Measurements from ENCODE around the gene MIOX.

The MIOX gene

GRCh38 chr22:50474710-50475651 is 11.7 kb upstream of the MIOX start, which contains the start of gene SBF1:
Gene SBF1 (minus strand): TSS chr22:50475035. CDS start chr22:50474840, 195 bp downstream.
- peak; percentile 48 to 88 for DNase-seq

GRCh38 chr22:50475652-50476002 is 11.0 kb upstream of the MIOX start:
- no peak for DNase-seq

GRCh38 chr22:50476868-50477267 is 9.8 kb upstream of the MIOX start:
- DNase-seq: no peak

GRCh38 chr22:50477923-50478322 is 8.7 kb upstream of the MIOX start:
- DNase-seq: no peak

GRCh38 chr22:50479721-50480120 is 6.9 kb upstream of the MIOX start:
- DNase-seq: no peak

GRCh38 chr22:50481045-50481439 is 5.6 kb upstream of the MIOX start:
- DNase-seq: no peak

- DNase-seq: no peak
Measured at GRCh38 chr22:50481440-50482106, 5.1 kb upstream of the MIOX start, which contains the start of gene ADM2. Gene ADM2 (plus strand): TSS chr22:50481543. CDS start chr22:50481848, 305 bp downstream.

GRCh38 chr22:50482107-50483074 is 4.3 kb upstream of the MIOX start:
- DNase-seq: no peak

GRCh38 chr22:50483106-50483505 is 3.6 kb upstream of the MIOX start:
- no peak for DNase-seq

- DNase-seq: no peak
Measured at GRCh38 chr22:50483556-50483955, 3.1 kb upstream of the MIOX start.

GRCh38 chr22:50483977-50484853 is 2.4 kb upstream of the MIOX start:
- DNase-seq: no peak

- DNase-seq: no peak
Measured at GRCh38 chr22:50485221-50486131, 1.2 kb upstream of the MIOX start.

GRCh38 chr22:50487290-50488005 is 789 bp downstream of the MIOX start:
- no peak for DNase-seq

- no peak for DNase-seq
Measured at GRCh38 chr22:50488006-50488677, 1.5 kb downstream of the MIOX start.

GRCh38 chr22:50488886-50489285 is 2.2 kb downstream of the MIOX start:
- no peak for DNase-seq

- DNase-seq: no peak
Measured at GRCh38 chr22:50489363-50490243, 2.9 kb downstream of the MIOX start.

GRCh38 chr22:50490531-50491308 is 4.1 kb downstream of the MIOX start:
- DNase-seq: no peak

All from NCI-H446 (cell line).